ENCODE measurements around the gene HCFC1. TPM values are rescaled to one million over a fixed set of nuclear protein-coding genes. Genes with fewer than 3 reads are reported as not detected.
A peak's percentile ranks its signal among the peaks of the same experiment; 100 is the strongest.

The HCFC1 gene
- total and polyA plus RNA-seq, 9 of the 15 experiments (the other 6 are each of a cell fraction or from before 2014, with no cell fraction given): 2.8 to 133 (median 17.1) TPM

- no TSS peak for BruUV-seq (replicated peaks)
- in situ Hi-C loops (cut with MboI): no loop called here
These were observed 61.2 kb downstream of the HCFC1 start for GRCh38 chrX:153910446-153910845.

More at GRCh38 chrX:153910446-153910845, 61.2 kb downstream of the HCFC1 start:
- Histone ChIP-seq H3K4me1 (replicated peaks in 1 of 2; ENCODE audit: control insufficient read depth in 2 of 2, insufficient read depth in 2 of 2, low read length in 2 of 2) (peaks cover 0 to 54% of the 10 kb centered on the region in 2 experiments; a peak in 3 of 5 replicates), H3K27ac (ENCODE audit: extremely low read depth, low read depth, low read length) (no peak overlapping the region), H3K4me3 (no peak overlapping the region), H3K4me2 (ENCODE audit: insufficient read depth, low read length) (no peak overlapping the region), H3K9ac (ENCODE audit: insufficient read depth in 1 of 2, low read depth in 2 of 2, low read length in 2 of 2) (no peak overlapping the region), H3K79me2 (ENCODE audit: control insufficient read depth, insufficient read depth, low read length) (no peaks in the 10 kb centered on the region), H3K36me3 (ENCODE audit: control insufficient read depth, insufficient read depth, low read length) (peaks cover 18% of the 10 kb centered on the region; the same call in 2 of the 3 replicates), H3K9me3 (replicated peaks; ENCODE audit: control insufficient read depth, insufficient read depth, low read depth, low read length) (no peaks in the 10 kb centered on the region), H3K27me3 (ENCODE audit: control insufficient read depth in 2 of 2, insufficient read depth in 2 of 2, low read length in 2 of 2) (no peaks in the 10 kb centered on the region), H3K9me1 (ENCODE audit: control insufficient read depth, insufficient read depth, low read length) (no peaks in the 10 kb centered on the region), H2AFZ (ENCODE audit: low read depth, low read length) (no peak overlapping the region), H4K20me1 (replicated peaks; ENCODE audit: control insufficient read depth, insufficient read depth, low read length) (peaks cover 5% of the 10 kb centered on the region; the same call in 1 of the 2 replicates)
- no peak for FAIRE-seq
- DNase-seq (ENCODE audit: extremely low read depth in 1 of 4, low spot score in 3 of 4): no peak
- ATAC-seq: no peak
- intact Hi-C loops (cut with micrococcal nuclease): no loop called here
- POLR2A ChIA-PET: interaction anchor here (0.6 to 1.2 kb wide), 2 partner anchors 15 to 32 kb away, joined by 3 read pairs; no protein-coding TSS in a partner anchor
- 100% methylated on average over 4 of the region's 22 CpGs for WGBS (ENCODE audit: insufficient coverage, low coverage, missing lambda C conversion rate)
- TF ChIP-seq HOMEZ (CRISPR knock-in tag; IDR thresholded peaks at IDR 0.05) (no peak), HNRNPL (IDR thresholded peaks at IDR 0.05; ENCODE audit: low read depth, low read length) (peak; percentile 5; the same call in 1 of the 2 replicates)
- CTCF ChIA-PET (ENCODE audit: low intra/inter-chr PET ratio): no interaction called here
